Measurements from ENCODE around the gene SEC22C.
A peak's percentile ranks its signal among the peaks of the same experiment; 100 is the strongest.
"Not testable (repeated sequence)": the region's sequence is repeated elsewhere in the genome, so short reads cannot be mapped to it uniquely, and the experiment has no call there.

SEC22C gene

GRCh38 chr3:42562047-42562907, 19.5 kb downstream of the SEC22C start:
- DNase-seq (ENCODE audit: low read depth) = no peak
- no peak overlapping the region for H3K4me3 ChIP-seq (ENCODE audit: low read length)
- TF ChIP-seq CTCF (IDR thresholded peaks at IDR 0.05; ENCODE audit: insufficient read depth, low read depth, low read length, missing control alignments) = no peak

GRCh38 chr3:42557854-42558253, 23.9 kb downstream of the SEC22C start:
- no peak for DNase-seq (ENCODE audit: low read depth)
- H3K4me3 ChIP-seq (ENCODE audit: low read length) = no peak overlapping the region
- peak; percentile 19 for TF ChIP-seq CTCF (IDR thresholded peaks at IDR 0.05; ENCODE audit: insufficient read depth, low read depth, low read length, missing control alignments)

- H3K4me3 ChIP-seq (ENCODE audit: low read length) = not testable (repeated sequence)
These were observed 24.9 kb downstream of the SEC22C start for GRCh38 chr3:42556817-42557216.

GRCh38 chr3:42556089-42556632, 25.6 kb downstream of the SEC22C start:
- no peak overlapping the region for H3K4me3 ChIP-seq (ENCODE audit: low read length)
- TF ChIP-seq CTCF (IDR thresholded peaks at IDR 0.05; ENCODE audit: insufficient read depth, low read depth, low read length, missing control alignments) = no peak
- peak; percentile 30 for DNase-seq (ENCODE audit: low read depth)

More at GRCh38 chr3:42556817-42557216, 24.9 kb downstream of the SEC22C start:
- not testable (repeated sequence) for DNase-seq (ENCODE audit: low read depth)

GRCh38 chr3:42552830-42553229, 28.9 kb downstream of the SEC22C start:
- DNase-seq (ENCODE audit: low read depth) = no peak
- no peak for TF ChIP-seq CTCF (IDR thresholded peaks at IDR 0.05; ENCODE audit: insufficient read depth, low read depth, low read length, missing control alignments)
- H3K4me3 ChIP-seq (ENCODE audit: low read length) = no peak overlapping the region

GRCh38 chr3:42550250-42550649, 31.5 kb downstream of the SEC22C start:
- no peak for DNase-seq (ENCODE audit: low read depth)
- no peak overlapping the region for H3K4me3 ChIP-seq (ENCODE audit: low read length)
- TF ChIP-seq CTCF (IDR thresholded peaks at IDR 0.05; ENCODE audit: insufficient read depth, low read depth, low read length, missing control alignments) = no peak

- H3K4me3 ChIP-seq (ENCODE audit: low read length) = no peak overlapping the region
- DNase-seq (ENCODE audit: low read depth) = no peak
- TF ChIP-seq CTCF (IDR thresholded peaks at IDR 0.05; ENCODE audit: insufficient read depth, low read depth, low read length, missing control alignments) = no peak
These were observed 32.6 kb downstream of the SEC22C start for GRCh38 chr3:42549131-42549530.
